OCI-LY3 (cell line): ENCODE data around the gene KDELR1.

ENCODE experiments used
- EZH2phosphoT487 ChIP-seq: fragments of 200-600 bp; shearing (Covaris generic); IDR thresholded peaks from 2 replicates; pipeline ENCODE4 v1.6.1; 2018; ENCODE audit warnings: antibody characterized with exemption, mixed run types, low read depth
- TF ChIP-seq, protein P1 (sequence below): fragments of 200-600, 300-600 bp; sonication (generic); IDR thresholded peaks from 2 replicates; pipeline ENCODE4 v1.5.1; 2014; ENCODE audit warnings: antibody characterized with exemption, low read length, low read depth

DNA sequence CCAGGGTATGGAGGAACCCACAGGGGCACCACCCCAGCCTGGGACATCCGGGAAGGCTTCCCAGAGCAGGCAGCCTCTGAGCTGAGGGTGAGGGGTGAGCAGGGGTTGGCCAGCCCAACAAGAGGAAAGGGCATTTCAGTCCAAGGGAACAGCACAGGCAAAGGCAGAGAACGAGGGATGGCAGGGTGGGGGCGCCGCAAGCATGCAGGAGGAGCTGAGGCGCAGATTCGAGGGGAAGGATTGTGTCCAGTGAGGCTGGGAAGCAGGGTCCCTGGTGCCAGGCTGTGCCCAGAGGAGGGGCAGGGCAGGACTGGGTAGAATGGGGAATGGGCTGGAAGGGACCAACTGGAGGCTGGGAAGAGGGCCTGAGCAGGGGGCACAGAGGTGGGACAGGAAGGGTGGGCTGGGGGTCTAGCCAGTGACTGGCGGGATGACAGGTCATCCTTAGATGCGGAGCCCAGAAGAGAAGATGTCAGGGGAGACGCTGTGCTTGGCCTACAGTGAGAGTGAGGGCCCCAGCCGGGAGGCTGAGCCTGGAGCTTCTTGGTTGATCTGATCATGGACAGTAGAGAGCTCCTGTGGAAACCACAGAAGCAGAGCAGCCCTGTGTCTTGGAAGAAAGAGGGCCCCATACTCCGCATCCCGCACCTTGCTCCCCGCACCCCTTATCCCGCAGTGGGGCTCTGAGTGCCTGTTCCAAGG lies 52.4 kb downstream of the KDELR1 start:
- TF ChIP-seq, protein P1, sequence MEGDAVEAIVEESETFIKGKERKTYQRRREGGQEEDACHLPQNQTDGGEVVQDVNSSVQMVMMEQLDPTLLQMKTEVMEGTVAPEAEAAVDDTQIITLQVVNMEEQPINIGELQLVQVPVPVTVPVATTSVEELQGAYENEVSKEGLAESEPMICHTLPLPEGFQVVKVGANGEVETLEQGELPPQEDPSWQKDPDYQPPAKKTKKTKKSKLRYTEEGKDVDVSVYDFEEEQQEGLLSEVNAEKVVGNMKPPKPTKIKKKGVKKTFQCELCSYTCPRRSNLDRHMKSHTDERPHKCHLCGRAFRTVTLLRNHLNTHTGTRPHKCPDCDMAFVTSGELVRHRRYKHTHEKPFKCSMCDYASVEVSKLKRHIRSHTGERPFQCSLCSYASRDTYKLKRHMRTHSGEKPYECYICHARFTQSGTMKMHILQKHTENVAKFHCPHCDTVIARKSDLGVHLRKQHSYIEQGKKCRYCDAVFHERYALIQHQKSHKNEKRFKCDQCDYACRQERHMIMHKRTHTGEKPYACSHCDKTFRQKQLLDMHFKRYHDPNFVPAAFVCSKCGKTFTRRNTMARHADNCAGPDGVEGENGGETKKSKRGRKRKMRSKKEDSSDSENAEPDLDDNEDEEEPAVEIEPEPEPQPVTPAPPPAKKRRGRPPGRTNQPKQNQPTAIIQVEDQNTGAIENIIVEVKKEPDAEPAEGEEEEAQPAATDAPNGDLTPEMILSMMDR, result no peak
- no peak for TF ChIP-seq EZH2phosphoT487
